H9 (cell line): ENCODE measurements around the gene EPB41L1. TPM values are rescaled to one million over a fixed set of nuclear protein-coding genes. Genes with fewer than 3 reads are reported as not detected.

Source experiments
- DNase-seq: peaks from one replicate; pipeline ENCODE4 v3.0.0-alpha.2; 2017
- H2AFZ ChIP-seq: one replicate; pipeline ENCODE4 v1.6.1; 2013; ENCODE audit warnings: mild to moderate bottlenecking, low read length, control low read depth, moderate library complexity
- H2AK5ac ChIP-seq: 2 replicates; pipeline ENCODE4 v1.6.1; 2013; ENCODE audit warnings: low read length, control low read depth, mixed read lengths; ENCODE audit not compliant: insufficient read length
- H2BK120ac ChIP-seq: one replicate; pipeline ENCODE4 v1.6.1; 2013; ENCODE audit warnings: low read depth, mild to moderate bottlenecking, low read length, control low read depth, inconsistent platforms; ENCODE audit not compliant: poor library complexity, severe bottlenecking
- H2BK12ac ChIP-seq: 2 replicates; pipeline ENCODE4 v1.6.1; 2013; ENCODE audit warnings: low read length, control low read depth, mixed read lengths, low read depth; ENCODE audit not compliant: insufficient read length
- H2BK15ac ChIP-seq: 2 replicates; pipeline ENCODE4 v1.6.1; 2013; ENCODE audit warnings: low read depth, low read length, control low read depth
- H2BK20ac ChIP-seq: one replicate; pipeline ENCODE4 v1.6.1; 2013; ENCODE audit warnings: low read depth, mild to moderate bottlenecking, low read length, control low read depth, inconsistent platforms; ENCODE audit not compliant: poor library complexity, severe bottlenecking
- H2BK5ac ChIP-seq: 2 replicates; pipeline ENCODE4 v1.6.1; 2013; ENCODE audit warnings: low read length, control low read depth, mixed read lengths; ENCODE audit not compliant: insufficient read length
- H3K14ac ChIP-seq: 2 replicates; pipeline ENCODE4 v1.6.1; 2013; ENCODE audit warnings: low read length, control low read depth; ENCODE audit not compliant: insufficient read depth
- H3K18ac ChIP-seq: 2 replicates; pipeline ENCODE4 v1.6.1; 2013; ENCODE audit warnings: low read depth, mild to moderate bottlenecking, mixed read lengths, low read length, control low read depth; ENCODE audit not compliant: insufficient read length
- H3K23ac ChIP-seq: 2 replicates; pipeline ENCODE4 v1.6.1; 2013; ENCODE audit warnings: low read length, control low read depth, mixed read lengths, low read depth; ENCODE audit not compliant: insufficient read length
- H3K23me2 ChIP-seq: 2 replicates; pipeline ENCODE4 v1.6.1; 2013; ENCODE audit warnings: low read depth, mild to moderate bottlenecking, mixed read lengths, low read length, control low read depth; ENCODE audit not compliant: insufficient read length, poor library complexity, severe bottlenecking
- H3K27ac ChIP-seq: 2 replicates; pipeline ENCODE4 v1.5.1; 2013; ENCODE audit warnings: low read length, control low read depth, mixed read lengths, low read depth; ENCODE audit not compliant: insufficient read length
- H3K27me3 ChIP-seq: 2 replicates; pipeline ENCODE4 v1.6.1; 2013; ENCODE audit warnings: low read length, control low read depth, inconsistent platforms; ENCODE audit not compliant: insufficient read depth
- H3K4ac ChIP-seq: 2 replicates; pipeline ENCODE4 v1.6.1; 2013; ENCODE audit warnings: low read depth, mild to moderate bottlenecking, control low read depth, inconsistent platforms, low read length, moderate library complexity
- H3K4me1 ChIP-seq: 2 replicates; pipeline ENCODE4 v1.6.1; 2013; ENCODE audit warnings: low read length, control low read depth, inconsistent platforms; ENCODE audit not compliant: insufficient read depth
- H3K4me2 ChIP-seq: 2 replicates; pipeline ENCODE4 v1.6.1; 2013; ENCODE audit warnings: low read length, control low read depth, mixed read lengths; ENCODE audit not compliant: insufficient read length, insufficient read depth
- H3K56ac ChIP-seq: 2 replicates; pipeline ENCODE4 v1.6.1; 2013; ENCODE audit warnings: low read depth, mild to moderate bottlenecking, mixed read lengths, low read length, control low read depth; ENCODE audit not compliant: insufficient read length
- H3K79me1 ChIP-seq: 2 replicates; pipeline ENCODE4 v1.6.1; 2013; ENCODE audit warnings: low read depth, mild to moderate bottlenecking, moderate library complexity, low read length, control low read depth, inconsistent platforms; ENCODE audit not compliant: insufficient read depth, poor library complexity, severe bottlenecking
- H3K79me2 ChIP-seq: 2 replicates; pipeline ENCODE4 v1.6.1; 2013; ENCODE audit warnings: low read length, control low read depth, inconsistent platforms; ENCODE audit not compliant: insufficient read depth
- H3K9ac ChIP-seq: 2 replicates; pipeline ENCODE4 v1.6.1; 2013; ENCODE audit warnings: low read length, control low read depth, mixed read lengths; ENCODE audit not compliant: insufficient read length; ENCODE audit errors: extremely low read depth
- H3K9me3 ChIP-seq: one replicate; pipeline ENCODE4 v1.6.1; 2013; ENCODE audit warnings: low read depth, low read length, inconsistent platforms; ENCODE audit not compliant: control insufficient read depth
- H3T11ph ChIP-seq: one replicate; pipeline ENCODE4 v1.6.1; 2013; ENCODE audit warnings: mild to moderate bottlenecking, low read length, control low read depth, inconsistent platforms
- H4K20me1 ChIP-seq: one replicate; pipeline ENCODE4 v1.6.1; 2013; ENCODE audit not compliant: control insufficient read depth, insufficient read length, insufficient read depth
- H4K5ac ChIP-seq: 2 replicates; pipeline ENCODE4 v1.6.1; 2013; ENCODE audit warnings: low read depth, mild to moderate bottlenecking, mixed read lengths, low read length, control low read depth; ENCODE audit not compliant: insufficient read length
- H4K8ac ChIP-seq: replicated peaks from 2 replicates; pipeline ENCODE4 v1.6.1; 2013; ENCODE audit warnings: low read length, control low read depth, mixed read lengths, low read depth; ENCODE audit not compliant: insufficient read length
- H4K91ac ChIP-seq: 2 replicates; pipeline ENCODE4 v1.6.1; 2013; ENCODE audit warnings: low read depth, mild to moderate bottlenecking, moderate library complexity, mixed read lengths, low read length, control low read depth; ENCODE audit not compliant: insufficient read length
- H3K27ac Mint-ChIP-seq, 3 experiments: 2 replicates in 2 of 3; 3 replicates in 1 of 3; pipeline ENCODE4 v1.8.0; 2020 to 2021; ENCODE audit warnings: mixed read lengths in 3 of 3, mild to moderate bottlenecking in 1 of 3, moderate library complexity in 1 of 3
- H3K27me3 Mint-ChIP-seq: 2 replicates; pipeline ENCODE4 v1.8.0; 2021; ENCODE audit warnings: low read depth, mild to moderate bottlenecking, moderate library complexity, mixed read lengths
- H3K36me3 Mint-ChIP-seq, 3 experiments: 2 replicates in 2 of 3; 3 replicates in 1 of 3; pipeline ENCODE4 v1.8.0; 2020 to 2021; ENCODE audit warnings: low read depth in 3 of 3, mixed read lengths in 3 of 3; ENCODE audit not compliant: insufficient read depth in 1 of 3
- H3K4me1 Mint-ChIP-seq, 2 experiments: 2 replicates each; pipeline ENCODE4 v1.8.0; 2020; ENCODE audit warnings: mixed read lengths in 2 of 2
- H3K4me3 Mint-ChIP-seq, 2 experiments: 2 replicates in 1 of 2; 3 replicates in 1 of 2; pipeline ENCODE4 v1.8.0; 2020 to 2021; ENCODE audit warnings: mild to moderate bottlenecking in 2 of 2, mixed read lengths in 2 of 2, moderate library complexity in 1 of 2
- H3K9me3 Mint-ChIP-seq, 2 experiments: 2 replicates in 1 of 2; 3 replicates in 1 of 2; pipeline ENCODE4 v1.8.0; 2020; ENCODE audit warnings: mild to moderate bottlenecking in 2 of 2, mixed read lengths in 2 of 2, moderate library complexity in 1 of 2
- CTCF ChIP-seq: fragments of 200-600 bp; sonication (generic); conservative IDR thresholded peaks from 3 replicates; pipeline ENCODE4 v1.8.0; 2021; ENCODE audit warnings: antibody characterized with exemption, mild to moderate bottlenecking
- WGBS: extraction: QIAGEN DNeasy Blood & Tissue Kit; methylation state at CpG from one replicate; pipeline ENCODE4 v1.1.7; 2013; ENCODE audit warnings: missing lambda C conversion rate, low lambda C conversion rate, mixed read lengths; ENCODE audit not compliant: insufficient read length; ENCODE audit errors: extremely low coverage; 5-methylcytosine and 5-hydroxymethylcytosine counted together
- total RNA-seq: library from RNA; stranded (reverse); gene quantifications from 2 replicates; pipeline ENCODE4 v1.2.1, GENCODE V29; 2021

Gene EPB41L1
- total RNA-seq, 1 experiment from 2014 or later, result 31.1 TPM

GRCh38 chr20:36170542-36171215, 16.1 kb downstream of the EPB41L1 start:
- Histone ChIP-seq H3K79me1 (no peaks in the 10 kb centered on the region), H3K9me3 (no peaks in the 10 kb centered on the region), H3K23me2 (no peaks in the 10 kb centered on the region), H3K56ac (no peak overlapping the region), H3T11ph (no peak overlapping the region), H3K18ac (no peak overlapping the region), H4K8ac (no peak overlapping the region), H3K9ac (no peak overlapping the region), H2BK5ac (no peak overlapping the region), H3K27me3 (no peaks in the 10 kb centered on the region; the same call in 1 of the 2 replicates), H2AK5ac (no peak overlapping the region), H2BK15ac (no peak overlapping the region), H4K5ac (no peak overlapping the region), H4K20me1 (no peaks in the 10 kb centered on the region), H2BK12ac (no peak overlapping the region), H2AFZ (no peak overlapping the region), H3K4ac (no peak overlapping the region), H3K27ac (no peak overlapping the region), H3K23ac (no peak overlapping the region), H3K4me1 (no peaks in the 10 kb centered on the region; the same call in 1 of the 2 replicates), H2BK20ac (no peak overlapping the region), H4K91ac (no peak overlapping the region), H3K79me2 (no peaks in the 10 kb centered on the region), H3K14ac (no peak overlapping the region), H3K4me2 (no peak overlapping the region), H2BK120ac (no peak overlapping the region)
- no peak overlapping the region for H3K4me3 Mint-ChIP-seq
- no peaks in the 10 kb centered on the region for H3K27me3 Mint-ChIP-seq
- WGBS, result no CpG with 5 or more reads among the region's 10 CpGs
- no peak for DNase-seq
- no peaks in the 10 kb centered on the region for H3K9me3 Mint-ChIP-seq
- H3K4me1 Mint-ChIP-seq, result peaks cover 28 to 31% of the 10 kb centered on the region in 2 experiments
- H3K36me3 Mint-ChIP-seq, result no peaks in the 10 kb centered on the region; a peak in 2 of 7 replicates
- no peak for TF ChIP-seq CTCF
- H3K27ac Mint-ChIP-seq, result peak overlapping the region in 2 of 3 experiments; percentile 15 to 32; a peak in 4 of 7 replicates
